ENCODE data around the gene PGBD2. TPM values are rescaled to one million over a fixed set of nuclear protein-coding genes. Genes with fewer than 3 reads are reported as not detected.

Gene PGBD2
- total and polyA plus RNA-seq, 2 of the 13 experiments (the other 11 are each of a cell fraction or from before 2014, with no cell fraction given) = 6.0 to 7.4 TPM

DNA sequence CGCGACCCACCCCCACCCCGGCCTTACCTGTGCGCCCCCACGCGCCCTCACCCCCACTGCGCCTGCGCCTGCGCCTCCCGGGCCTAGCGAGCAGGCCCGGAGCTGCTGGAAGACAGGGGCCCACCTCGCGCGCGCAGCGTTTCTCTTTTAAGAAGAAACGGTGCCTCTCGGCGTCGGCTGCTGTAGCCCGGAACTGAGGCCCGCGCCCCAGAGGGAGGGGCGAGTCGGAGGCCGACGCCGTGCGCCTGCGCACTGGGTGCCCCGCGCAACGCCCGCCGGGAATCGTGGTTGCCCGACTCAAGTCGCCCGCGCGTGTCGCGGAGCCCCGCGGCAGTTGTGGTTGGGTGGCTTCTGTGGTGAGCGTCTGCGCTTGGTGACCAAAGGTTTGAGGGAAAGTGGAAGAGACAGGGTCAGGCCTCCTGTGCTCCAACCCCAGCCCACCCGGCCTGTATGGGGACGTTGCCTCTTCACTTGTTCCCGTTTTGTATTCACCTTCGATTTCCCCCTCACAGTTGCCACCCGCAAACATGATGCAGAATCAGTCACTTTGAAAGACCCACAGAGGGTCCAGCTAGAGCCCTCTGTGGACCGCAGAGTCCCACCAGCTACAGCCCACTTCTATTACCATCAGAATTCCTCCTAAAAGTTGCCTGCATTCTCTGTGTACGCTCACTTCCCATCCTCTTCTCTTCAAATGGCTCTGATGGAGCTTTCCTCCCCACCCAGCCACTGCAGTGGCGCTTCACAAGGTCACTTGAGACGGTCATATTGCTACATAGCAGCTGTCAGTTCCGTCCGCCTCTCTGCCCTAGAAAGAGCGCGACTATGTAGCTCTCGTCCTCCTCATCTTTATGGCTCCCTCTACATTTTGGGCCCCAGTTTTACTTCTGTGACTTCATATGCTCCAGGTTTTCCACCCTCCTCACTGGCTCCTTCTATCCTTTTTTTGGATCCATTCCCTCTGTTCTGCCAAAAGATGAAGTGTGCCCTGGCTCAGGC is 46.8 kb upstream of the PGBD2 start, which contains the start of gene ZNF692 (continued):
- no peak; the same call in 1 of the 2 replicates for TF ChIP-seq ZNF430 (CRISPR knock-in tag; IDR thresholded peaks at IDR 0.05)
- TF ChIP-seq PITX1 (CRISPR knock-in tag; IDR thresholded peaks at IDR 0.05) = no peak
- TF ChIP-seq, protein P1, sequence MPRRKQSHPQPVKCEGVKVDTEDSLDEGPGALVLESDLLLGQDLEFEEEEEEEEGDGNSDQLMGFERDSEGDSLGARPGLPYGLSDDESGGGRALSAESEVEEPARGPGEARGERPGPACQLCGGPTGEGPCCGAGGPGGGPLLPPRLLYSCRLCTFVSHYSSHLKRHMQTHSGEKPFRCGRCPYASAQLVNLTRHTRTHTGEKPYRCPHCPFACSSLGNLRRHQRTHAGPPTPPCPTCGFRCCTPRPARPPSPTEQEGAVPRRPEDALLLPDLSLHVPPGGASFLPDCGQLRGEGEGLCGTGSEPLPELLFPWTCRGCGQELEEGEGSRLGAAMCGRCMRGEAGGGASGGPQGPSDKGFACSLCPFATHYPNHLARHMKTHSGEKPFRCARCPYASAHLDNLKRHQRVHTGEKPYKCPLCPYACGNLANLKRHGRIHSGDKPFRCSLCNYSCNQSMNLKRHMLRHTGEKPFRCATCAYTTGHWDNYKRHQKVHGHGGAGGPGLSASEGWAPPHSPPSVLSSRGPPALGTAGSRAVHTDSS (CRISPR knock-in tag; conservative IDR thresholded peaks at IDR 0.05) = no peak
- TF ChIP-seq, protein P2, sequence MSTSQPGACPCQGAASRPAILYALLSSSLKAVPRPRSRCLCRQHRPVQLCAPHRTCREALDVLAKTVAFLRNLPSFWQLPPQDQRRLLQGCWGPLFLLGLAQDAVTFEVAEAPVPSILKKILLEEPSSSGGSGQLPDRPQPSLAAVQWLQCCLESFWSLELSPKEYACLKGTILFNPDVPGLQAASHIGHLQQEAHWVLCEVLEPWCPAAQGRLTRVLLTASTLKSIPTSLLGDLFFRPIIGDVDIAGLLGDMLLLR (CRISPR knock-in tag; IDR thresholded peaks at IDR 0.05) = no peak; the same call in 1 of the 2 replicates
- 0 out of 2 replicates have a peak, but pooled peaks have one; percentile 53 for TF ChIP-seq TSC22D2 (CRISPR knock-in tag; IDR thresholded peaks at IDR 0.05; ENCODE audit: borderline replicate concordance)
- no peak for TF ChIP-seq ZNF549 (CRISPR knock-in tag; IDR thresholded peaks at IDR 0.05)
- TF ChIP-seq ELF1 (CRISPR knock-in tag; IDR thresholded peaks at IDR 0.05) = peak; percentile 89
- peak; percentile 81; the same call in 1 of the 2 replicates for TF ChIP-seq ZNF235 (CRISPR knock-in tag; IDR thresholded peaks at IDR 0.05; ENCODE audit: borderline replicate concordance)

DNA sequence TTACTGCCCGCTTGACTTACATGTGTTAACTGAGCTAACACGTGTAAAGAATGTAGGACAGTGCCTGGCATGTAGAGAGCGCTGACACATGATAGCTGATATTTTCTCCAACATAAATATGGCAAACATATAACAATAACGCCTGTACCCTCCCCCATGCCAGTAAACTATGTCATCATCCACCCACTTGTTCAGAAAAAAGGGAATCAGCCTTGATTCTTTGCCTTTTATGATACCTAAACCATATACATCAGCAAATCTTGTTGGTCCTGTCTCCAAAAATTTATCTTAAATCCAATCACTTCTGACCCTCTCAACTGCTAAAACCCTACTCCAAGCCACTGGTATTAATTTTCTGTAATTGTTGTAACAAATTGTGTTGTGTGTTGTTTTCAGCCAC is 46.0 kb upstream of the PGBD2 start:
- Histone ChIP-seq H3K27me3 (ENCODE audit: control insufficient read depth in 1 of 2, insufficient read depth in 2 of 2, low read length in 2 of 2) (no peaks in the 10 kb centered on the region; a peak in 1 of 5 replicates), H3K9me3 (ENCODE audit: low read length) (no peaks in the 10 kb centered on the region), H3K36me3 (replicated peaks in 1 of 2; ENCODE audit: control insufficient read depth in 1 of 2, insufficient read depth in 2 of 2, low read length in 2 of 2) (peaks cover 3 to 14% of the 10 kb centered on the region in 2 experiments; a peak in 4 of 5 replicates), H3K4me3 (replicated peaks in 1 of 3; ENCODE audit: insufficient read depth in 1 of 3, low read depth in 2 of 3, low read length in 3 of 3) (peak overlapping the region in 2 of 3 experiments; percentile 83 to 87; a peak in 2 of 6 replicates), H3K4me2 (ENCODE audit: low read depth, low read length) (peak overlapping the region; percentile 99), H3K79me2 (ENCODE audit: insufficient read depth, low read length) (peaks cover 18% of the 10 kb centered on the region), H3K9ac (ENCODE audit: insufficient read depth, low read depth, low read length) (no peak overlapping the region; the same call in 1 of the 2 replicates), H3K4me1 (ENCODE audit: insufficient read depth, low read length) (peaks cover 59% of the 10 kb centered on the region), H4K20me1 (ENCODE audit: insufficient read depth, low read length) (no peaks in the 10 kb centered on the region), H2AFZ (ENCODE audit: low read length) (peak overlapping the region; percentile 31), H3K27ac (ENCODE audit: extremely low read length, insufficient read depth, low read length) (no peak overlapping the region)
- intact Hi-C loops (cut with micrococcal nuclease; ENCODE audit: unreplicated experiment) (no loop called here), in situ Hi-C loops (cut with HindIII; ENCODE audit: extremely low pct_ligation_motif_present, low pct_unique_long_range_greater_than_20kb) (no loop called here)
- BruUV-seq (replicated peaks) = no TSS peak
- 81% methylated on average over 4 of the region's 4 CpGs for WGBS (ENCODE audit: low lambda C conversion rate)
- FAIRE-seq (no peak), ATAC-seq (no peak), DNase-seq (ENCODE audit: low spot score) (no peak)
- no peak for TF ChIP-seq ZNF552 (CRISPR knock-in tag; IDR thresholded peaks at IDR 0.05; ENCODE audit: borderline replicate concordance)
- no peak for TF ChIP-seq ZFP1 (CRISPR knock-in tag; IDR thresholded peaks at IDR 0.05)
- no peak for TF ChIP-seq HES4 (CRISPR knock-in tag; IDR thresholded peaks at IDR 0.05; ENCODE audit: borderline replicate concordance)
- TF ChIP-seq, protein P3, sequence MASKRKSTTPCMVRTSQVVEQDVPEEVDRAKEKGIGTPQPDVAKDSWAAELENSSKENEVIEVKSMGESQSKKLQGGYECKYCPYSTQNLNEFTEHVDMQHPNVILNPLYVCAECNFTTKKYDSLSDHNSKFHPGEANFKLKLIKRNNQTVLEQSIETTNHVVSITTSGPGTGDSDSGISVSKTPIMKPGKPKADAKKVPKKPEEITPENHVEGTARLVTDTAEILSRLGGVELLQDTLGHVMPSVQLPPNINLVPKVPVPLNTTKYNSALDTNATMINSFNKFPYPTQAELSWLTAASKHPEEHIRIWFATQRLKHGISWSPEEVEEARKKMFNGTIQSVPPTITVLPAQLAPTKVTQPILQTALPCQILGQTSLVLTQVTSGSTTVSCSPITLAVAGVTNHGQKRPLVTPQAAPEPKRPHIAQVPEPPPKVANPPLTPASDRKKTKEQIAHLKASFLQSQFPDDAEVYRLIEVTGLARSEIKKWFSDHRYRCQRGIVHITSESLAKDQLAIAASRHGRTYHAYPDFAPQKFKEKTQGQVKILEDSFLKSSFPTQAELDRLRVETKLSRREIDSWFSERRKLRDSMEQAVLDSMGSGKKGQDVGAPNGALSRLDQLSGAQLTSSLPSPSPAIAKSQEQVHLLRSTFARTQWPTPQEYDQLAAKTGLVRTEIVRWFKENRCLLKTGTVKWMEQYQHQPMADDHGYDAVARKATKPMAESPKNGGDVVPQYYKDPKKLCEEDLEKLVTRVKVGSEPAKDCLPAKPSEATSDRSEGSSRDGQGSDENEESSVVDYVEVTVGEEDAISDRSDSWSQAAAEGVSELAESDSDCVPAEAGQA (IDR thresholded peaks at IDR 0.05; ENCODE audit: low read depth) = no peak
- TF ChIP-seq, protein P3 (CRISPR knock-in tag; IDR thresholded peaks at IDR 0.05; ENCODE audit: borderline replicate concordance) = no peak
- POLR2A ChIA-PET = interaction anchor here (0.7 to 3.5 kb wide), 6 partner anchors 10 to 46 kb away, joined by 3 to 83 read pairs (median 27); partner anchors contain the start of genes PGBD2, SH3BP5L and ZNF672
- CTCF ChIA-PET (ENCODE audit: low intra/inter-chr PET ratio, low total read pairs) = no interaction called here

All from HepG2 (cell line).